Renal cortical epithelial cell (primary cell): ENCODE measurements around the gene RPL9. TPM values are rescaled to one million over a fixed set of nuclear protein-coding genes. Genes with fewer than 3 reads are reported as not detected.
"Not testable (repeated sequence)": the region's sequence is repeated elsewhere in the genome, so short reads cannot be mapped to it uniquely, and the experiment has no call there.

Experiments
- DNase-seq: peaks from one replicate; pipeline ENCODE4 v3.0.0-alpha.2; 2011; ENCODE audit warnings: low read depth
- total RNA-seq: library from RNA; depleted of rRNA; stranded (reverse); fragments of >200 nt; gene quantifications from 2 replicates; pipeline ENCODE4 v1.2.3, GENCODE V29; 2014

The RPL9 gene
- total RNA-seq, 1 donor from 2014 or later, result 1,427 TPM

- DNase-seq, result peak; percentile 97
Measured at GRCh38 chr4:39466747-39467146, 8.0 kb upstream of the RPL9 start.

GRCh38 chr4:39464886-39465501, 6.3 kb upstream of the RPL9 start:
- DNase-seq, result peak; percentile 62

- not testable (repeated sequence) for DNase-seq
Measured at GRCh38 chr4:39458161-39458504, 589 bp downstream of the RPL9 start.

- no peak for DNase-seq
Measured at GRCh38 chr4:39456946-39457763, 1.6 kb downstream of the RPL9 start.

- no peak for DNase-seq
Measured at GRCh38 chr4:39455486-39455885, 3.2 kb downstream of the RPL9 start.

GRCh38 chr4:39453738-39454137, 5.0 kb downstream of the RPL9 start:
- DNase-seq, result no peak

GRCh38 chr4:39452860-39453587, 5.7 kb downstream of the RPL9 start:
- no peak for DNase-seq

- no peak for DNase-seq
Measured at GRCh38 chr4:39452153-39452859, 6.4 kb downstream of the RPL9 start.

- DNase-seq, result no peak
Measured at GRCh38 chr4:39451423-39452023, 7.2 kb downstream of the RPL9 start.

- peak; percentile 94 for DNase-seq
Measured at GRCh38 chr4:39450618-39451017, 8.1 kb downstream of the RPL9 start.

GRCh38 chr4:39446842-39447573, 11.7 kb downstream of the RPL9 start:
- DNase-seq, result peak; percentile 48

- DNase-seq, result no peak
Measured at GRCh38 chr4:39446483-39446841, 12.3 kb downstream of the RPL9 start.

GRCh38 chr4:39442998-39443397, 15.7 kb downstream of the RPL9 start:
- no peak for DNase-seq

- DNase-seq, result no peak
Measured at GRCh38 chr4:39441593-39441992, 17.1 kb downstream of the RPL9 start.

- DNase-seq, result no peak
Measured at GRCh38 chr4:39435659-39436563, 22.8 kb downstream of the RPL9 start.

- no peak for DNase-seq
Measured at GRCh38 chr4:39433878-39434492, 24.7 kb downstream of the RPL9 start.

- DNase-seq, result no peak
Measured at GRCh38 chr4:39429476-39430334, 29.0 kb downstream of the RPL9 start.

GRCh38 chr4:39427520-39428114, 31.1 kb downstream of the RPL9 start:
- DNase-seq, result peak; percentile 22
